IMR-90 (cell line): Measurements from ENCODE around the gene LIN28A. TPM values are rescaled to one million over a fixed set of nuclear protein-coding genes. Genes with fewer than 3 reads are reported as not detected.
A peak's percentile ranks its signal among the peaks of the same experiment; 100 is the strongest.

Experiments
- ATAC-seq: fragments of 200-7000 bp; cut with Tn5 transposase; 2 replicates; pipeline ENCODE4 v1.9.1; 2020; ENCODE audit warnings: low read depth, mild to moderate bottlenecking, moderate library complexity
- BruUV-seq: library from RNA; stranded (reverse); fragments of 400-500 nt; replicated peaks from 2 replicates; lab custom pipeline; 2021; lab: Mats Ljungman, UMichigan
- CTCF ChIA-PET: fragments of 300-600 bp; formaldehyde crosslinking; extraction: SDS; loops from one replicate; lab custom pipeline; 2021; ENCODE audit warnings: antibody characterized with exemption; lab: Yijun Ruan, JAX
- POLR2A ChIA-PET: fragments of 300-600 bp; sonication (Branson Sonifier 250); formaldehyde crosslinking; loops from one replicate; lab custom pipeline; 2022; ENCODE audit warnings: antibody characterized with exemption; ENCODE audit not compliant: unreplicated experiment; lab: Charles Lee
- DNase-seq: peaks from one replicate; pipeline ENCODE4 v3.0.0; 2013
- H2AFZ ChIP-seq: replicated peaks from 2 replicates; pipeline ENCODE3; 2013; ENCODE audit warnings: low read length, mild to moderate bottlenecking; ENCODE audit not compliant: poor library complexity
- H2AK5ac ChIP-seq: 2 replicates; pipeline ENCODE4 v1.6.1; 2013; ENCODE audit warnings: low read depth, low read length, inconsistent platforms
- H2AK9ac ChIP-seq: replicated peaks from 2 replicates; pipeline ENCODE3; 2013; ENCODE audit warnings: mild to moderate bottlenecking, low read depth, low read length, moderate library complexity; ENCODE audit not compliant: poor library complexity
- H2BK120ac ChIP-seq: 2 replicates; pipeline ENCODE4 v1.6.1; 2013; ENCODE audit warnings: low read depth, low read length, inconsistent platforms
- H2BK15ac ChIP-seq: 3 replicates; pipeline ENCODE4 v1.6.1; 2013; ENCODE audit warnings: low read depth, low read length, inconsistent platforms
- H2BK20ac ChIP-seq: 2 replicates; pipeline ENCODE4 v1.6.1; 2013; ENCODE audit warnings: low read depth, mild to moderate bottlenecking, inconsistent platforms, low read length, moderate library complexity
- H2BK5ac ChIP-seq: 2 replicates; pipeline ENCODE4 v1.6.1; 2013; ENCODE audit warnings: mild to moderate bottlenecking, low read depth, low read length, inconsistent platforms; ENCODE audit not compliant: poor library complexity, severe bottlenecking
- H3K14ac ChIP-seq: replicated peaks from 2 replicates; pipeline ENCODE4 v1.6.1; 2013; ENCODE audit warnings: low read depth, low read length, inconsistent platforms
- H3K18ac ChIP-seq: 2 replicates; pipeline ENCODE4 v1.6.1; 2013; ENCODE audit warnings: low read depth, low read length, control low read depth
- H3K23ac ChIP-seq: 2 replicates; pipeline ENCODE4 v1.6.1; 2013; ENCODE audit warnings: low read depth, low read length, inconsistent platforms
- H3K27ac ChIP-seq: 2 replicates; pipeline ENCODE4 v1.5.1; 2013; ENCODE audit warnings: mild to moderate bottlenecking, control low read depth, low read length; ENCODE audit not compliant: insufficient read depth
- H3K27me3 ChIP-seq: 2 replicates; pipeline ENCODE4 v1.6.1; 2013; ENCODE audit warnings: low read length; ENCODE audit not compliant: control insufficient read depth, insufficient read depth
- H3K36me3 ChIP-seq: 2 replicates; pipeline ENCODE4 v1.6.1; 2013; ENCODE audit warnings: low read length, mixed read lengths; ENCODE audit not compliant: control insufficient read depth, insufficient read depth
- H3K4ac ChIP-seq: 2 replicates; pipeline ENCODE4 v1.6.1; 2013; ENCODE audit warnings: low read depth, low read length, inconsistent platforms
- H3K4me1 ChIP-seq: 2 replicates; pipeline ENCODE4 v1.6.1; 2013; ENCODE audit warnings: low read length, mixed read lengths; ENCODE audit not compliant: control insufficient read depth, insufficient read depth
- H3K4me2 ChIP-seq: 2 replicates; pipeline ENCODE4 v1.6.1; 2013; ENCODE audit warnings: low read depth, mild to moderate bottlenecking, control low read depth, low read length, moderate library complexity
- H3K4me3 ChIP-seq: 2 replicates; pipeline ENCODE4 v1.5.1; 2013; ENCODE audit warnings: low read depth, mild to moderate bottlenecking, control low read depth, low read length, moderate library complexity; ENCODE audit not compliant: insufficient read depth
- H3K56ac ChIP-seq: 2 replicates; pipeline ENCODE4 v1.6.1; 2013; ENCODE audit warnings: low read length, inconsistent platforms; ENCODE audit not compliant: insufficient read depth; ENCODE audit errors: extremely low read depth
- H3K79me1 ChIP-seq, 2 experiments: 2 replicates each; pipeline ENCODE4 v1.6.1; 2013; ENCODE audit warnings: low read length in 2 of 2, inconsistent platforms in 1 of 2, low read depth in 1 of 2
- H3K9ac ChIP-seq: 2 replicates; pipeline ENCODE4 v1.6.1; 2013; ENCODE audit warnings: low read depth, low read length, control low read depth
- H3K9me1 ChIP-seq: 2 replicates; pipeline ENCODE4 v1.6.1; 2013; ENCODE audit warnings: low read length, inconsistent platforms; ENCODE audit not compliant: insufficient read depth
- H3K9me3 ChIP-seq: 2 replicates; pipeline ENCODE4 v1.6.1; 2013; ENCODE audit warnings: low read length; ENCODE audit not compliant: control insufficient read depth, insufficient read depth
- H4K20me1 ChIP-seq: 2 replicates; pipeline ENCODE4 v1.6.1; 2013; ENCODE audit warnings: low read length, inconsistent platforms; ENCODE audit not compliant: insufficient read depth
- H4K5ac ChIP-seq: 2 replicates; pipeline ENCODE4 v1.6.1; 2013; ENCODE audit warnings: mild to moderate bottlenecking, low read depth, low read length, control low read depth
- H4K8ac ChIP-seq, 2 experiments: 2 replicates each; pipeline ENCODE4 v1.6.1; 2013; ENCODE audit warnings: low read depth in 2 of 2, low read length in 2 of 2, control low read depth in 1 of 2, inconsistent platforms in 1 of 2
- H4K91ac ChIP-seq: 2 replicates; pipeline ENCODE4 v1.6.1; 2013; ENCODE audit warnings: low read depth, low read length, inconsistent platforms; ENCODE audit not compliant: insufficient read depth
- CEBPB ChIP-seq: IDR thresholded peaks from 2 replicates; pipeline ENCODE4 v1.6.1; 2012; ENCODE audit warnings: low read depth, low read length, improper control_type of control experiment
- SMC3 ChIP-seq: fragments of 150-350 bp; IDR thresholded peaks from 2 replicates; pipeline ENCODE4 v1.6.1; 2016; ENCODE audit warnings: low read depth, mild to moderate bottlenecking, antibody characterized with exemption, low read length, moderate library complexity
- WGBS, 2 experiments: methylation state at CpG; one replicate each; pipeline versions ENCODE4 v1.1.5 to v1.1.7; 2013; ENCODE audit warnings: missing lambda C conversion rate in 2 of 2; ENCODE audit not compliant: insufficient read length in 1 of 2; ENCODE audit errors: extremely low coverage in 2 of 2; 5-methylcytosine and 5-hydroxymethylcytosine counted together
- dilution Hi-C: fragments of 300-500 bp; cut with HindIII; formaldehyde crosslinking; loops from one replicate; pipeline ENCODE4 v1.14.3; 2018; ENCODE audit warnings: low sequenced_read_pairs; ENCODE audit not compliant: unreplicated experiment
- in situ Hi-C: fragments of 300-500 bp; cut with MboI; formaldehyde crosslinking; loops from 3 replicates; pipeline ENCODE4 v1.14.3; 2019; ENCODE audit warnings: low sequenced_read_pairs, inconsistent platforms, mixed read lengths
- intact Hi-C: fragments of 100-400 bp; cut with micrococcal nuclease; formaldehyde crosslinking; loops from 2 replicates; pipeline ENCODE4 v1.10.0; 2022
- polyA plus RNA-seq, 3 experiments: library from polyadenylated mRNA; depleted of rRNA; stranded (reverse); fragments of >200 nt; gene quantifications; 2 replicates each; pipeline ENCODE4 v1.2.3, GENCODE V29; 2012; ENCODE audit warnings: low replicate concordance in 1 of 3
- total RNA-seq: library from RNA; depleted of rRNA; stranded (reverse); fragments of >200 nt; gene quantifications from 2 replicates; pipeline ENCODE4 v1.2.3, GENCODE V29; 2012

The LIN28A gene
- total and polyA plus RNA-seq, 2 of the 4 experiments (the other 2 are of a cell fraction): not detected

DNA sequence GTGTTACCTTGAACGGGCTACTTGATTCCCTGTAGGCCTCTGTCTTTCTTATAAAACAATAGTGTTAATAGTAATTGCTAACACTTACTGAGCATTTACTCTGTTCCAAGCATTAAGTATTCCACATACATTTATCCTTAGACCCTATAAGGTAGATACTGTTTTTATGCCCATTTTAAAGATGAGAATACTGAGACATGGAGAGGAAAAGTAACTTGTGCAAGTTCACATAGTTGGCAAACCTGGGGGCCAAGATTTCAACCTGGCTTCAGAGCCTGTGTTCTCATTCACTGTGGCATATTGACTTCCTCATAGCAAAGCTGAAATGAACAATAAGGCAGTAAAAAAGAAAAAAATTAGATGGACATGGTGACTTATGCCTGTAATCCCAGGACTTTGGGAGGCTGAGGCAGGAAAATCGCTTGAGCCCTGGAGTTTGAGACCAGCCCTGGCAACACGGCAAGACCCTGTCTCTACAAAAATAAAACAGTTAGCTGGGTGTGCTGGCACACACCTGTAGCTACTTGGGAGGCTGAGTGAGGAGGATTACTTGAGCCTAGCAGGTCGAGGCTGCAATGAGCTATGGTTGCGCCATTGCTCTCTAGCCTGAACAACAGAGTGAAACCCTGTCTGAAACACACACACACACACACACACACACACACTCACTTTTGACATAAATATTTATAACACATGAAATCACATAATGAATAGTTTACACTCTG lies 42.0 kb downstream of the LIN28A start:
- dilution Hi-C loops: no loop called here
- no peak overlapping the region for H3K4ac ChIP-seq
- 100% methylated on average over 1 of the region's 5 CpGs; no CpG with 5 or more reads in 1 of the 2 experiments for WGBS, 2 experiments
- no peak overlapping the region for H2AFZ ChIP-seq
- H4K91ac ChIP-seq: no peak overlapping the region
- H3K79me1 ChIP-seq: peaks cover 0 to 6% of the 10 kb centered on the region in 2 experiments; a peak in 2 of 4 replicates
- H3K27me3 ChIP-seq: no peaks in the 10 kb centered on the region
- no peaks in the 10 kb centered on the region; the same call in 1 of the 2 replicates for H4K20me1 ChIP-seq
- H3K9me3 ChIP-seq: no peaks in the 10 kb centered on the region
- in situ Hi-C loops: no loop called here
- no peak overlapping the region for H3K4me3 ChIP-seq
- no peak overlapping the region for H4K5ac ChIP-seq
- ChIA-PET POLR2A (no interaction called here), CTCF (no interaction called here)
- no peaks in the 10 kb centered on the region for H3K4me1 ChIP-seq
- H2BK120ac ChIP-seq: no peak overlapping the region
- no TSS peak for BruUV-seq
- no peak for ATAC-seq
- no peak overlapping the region for H2AK5ac ChIP-seq
- H3K18ac ChIP-seq: no peak overlapping the region
- H3K9me1 ChIP-seq: 0 out of 2 replicates have a peak, but pooled peaks cover 2% of the 10 kb centered on the region
- H3K56ac ChIP-seq: no peak overlapping the region
- no peak overlapping the region for H3K4me2 ChIP-seq
- no peak overlapping the region for H2BK20ac ChIP-seq
- H3K36me3 ChIP-seq: peaks cover 40% of the 10 kb centered on the region
- no peak overlapping the region for H3K23ac ChIP-seq
- TF ChIP-seq CEBPB: peak; percentile 35; the same call in 1 of the 2 replicates
- no peak for TF ChIP-seq SMC3
- no peak overlapping the region for H3K27ac ChIP-seq
- H2BK15ac ChIP-seq: no peak overlapping the region
- no peak overlapping the region for H4K8ac ChIP-seq
- peak; percentile 21 for DNase-seq
- no peak overlapping the region for H3K14ac ChIP-seq
- no peak overlapping the region for H2AK9ac ChIP-seq
- no peak overlapping the region for H2BK5ac ChIP-seq
- intact Hi-C loops: no loop called here
- H3K9ac ChIP-seq: no peak overlapping the region
